ENCODE measurements around the gene ELANE.
"Not testable (repeated sequence)": the region's sequence is repeated elsewhere in the genome, so short reads cannot be mapped to it uniquely, and the experiment has no call there.

Gene ELANE

DNA sequence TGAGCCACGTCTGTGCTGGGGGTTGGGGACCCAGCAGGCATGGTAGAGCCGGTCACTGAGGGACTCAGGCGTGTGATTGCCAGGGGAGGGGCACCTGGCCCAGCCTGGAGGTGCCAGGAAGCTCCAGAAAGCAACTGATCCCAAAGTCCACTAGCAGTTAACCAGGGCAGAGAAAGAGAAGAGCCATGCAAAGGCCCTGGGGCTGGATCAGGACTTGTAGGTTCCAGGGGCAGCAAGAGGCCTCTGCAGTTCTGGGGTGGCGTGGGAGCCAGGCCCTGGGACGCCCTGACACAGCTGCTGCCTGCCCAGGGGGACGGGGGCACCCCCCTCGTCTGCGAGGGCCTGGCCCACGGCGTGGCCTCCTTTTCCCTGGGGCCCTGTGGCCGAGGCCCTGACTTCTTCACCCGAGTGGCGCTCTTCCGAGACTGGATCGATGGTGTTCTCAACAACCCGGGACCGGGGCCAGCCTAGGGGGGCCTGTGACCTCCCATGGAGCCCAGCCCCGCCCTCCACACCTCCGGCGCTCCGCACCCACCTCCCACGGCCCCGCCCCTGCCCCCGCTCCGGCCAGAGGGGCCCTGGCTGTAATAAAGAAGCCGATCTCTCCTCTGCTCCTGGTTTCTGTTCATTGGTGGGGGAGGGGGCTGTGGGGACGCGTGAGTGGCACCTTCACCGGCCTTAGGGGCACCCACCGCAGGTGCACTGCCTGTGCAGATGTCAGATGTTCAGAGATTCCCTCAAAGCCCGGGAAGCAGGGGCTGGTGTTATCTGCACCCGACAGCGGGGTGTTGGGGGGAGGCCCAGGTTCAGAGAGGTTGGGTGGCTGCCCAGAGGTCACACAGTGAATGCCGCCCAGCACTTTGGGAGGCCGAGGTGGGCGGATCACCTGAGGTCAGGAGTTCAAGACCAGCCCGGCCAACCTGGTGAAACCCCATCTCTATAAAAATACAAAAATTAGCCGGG is 20.4 kb upstream of the ELANE start:
- H3K4me3 ChIP-seq (replicated peaks; ENCODE audit: low read depth, low read length): no peak overlapping the region
- TF ChIP-seq, protein P1, sequence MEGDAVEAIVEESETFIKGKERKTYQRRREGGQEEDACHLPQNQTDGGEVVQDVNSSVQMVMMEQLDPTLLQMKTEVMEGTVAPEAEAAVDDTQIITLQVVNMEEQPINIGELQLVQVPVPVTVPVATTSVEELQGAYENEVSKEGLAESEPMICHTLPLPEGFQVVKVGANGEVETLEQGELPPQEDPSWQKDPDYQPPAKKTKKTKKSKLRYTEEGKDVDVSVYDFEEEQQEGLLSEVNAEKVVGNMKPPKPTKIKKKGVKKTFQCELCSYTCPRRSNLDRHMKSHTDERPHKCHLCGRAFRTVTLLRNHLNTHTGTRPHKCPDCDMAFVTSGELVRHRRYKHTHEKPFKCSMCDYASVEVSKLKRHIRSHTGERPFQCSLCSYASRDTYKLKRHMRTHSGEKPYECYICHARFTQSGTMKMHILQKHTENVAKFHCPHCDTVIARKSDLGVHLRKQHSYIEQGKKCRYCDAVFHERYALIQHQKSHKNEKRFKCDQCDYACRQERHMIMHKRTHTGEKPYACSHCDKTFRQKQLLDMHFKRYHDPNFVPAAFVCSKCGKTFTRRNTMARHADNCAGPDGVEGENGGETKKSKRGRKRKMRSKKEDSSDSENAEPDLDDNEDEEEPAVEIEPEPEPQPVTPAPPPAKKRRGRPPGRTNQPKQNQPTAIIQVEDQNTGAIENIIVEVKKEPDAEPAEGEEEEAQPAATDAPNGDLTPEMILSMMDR (IDR thresholded peaks at IDR 0.05; ENCODE audit: low read depth, low read length, missing control alignments): no peak
- DNase-seq (ENCODE audit: extremely low read depth, low read depth): no peak

DNA sequence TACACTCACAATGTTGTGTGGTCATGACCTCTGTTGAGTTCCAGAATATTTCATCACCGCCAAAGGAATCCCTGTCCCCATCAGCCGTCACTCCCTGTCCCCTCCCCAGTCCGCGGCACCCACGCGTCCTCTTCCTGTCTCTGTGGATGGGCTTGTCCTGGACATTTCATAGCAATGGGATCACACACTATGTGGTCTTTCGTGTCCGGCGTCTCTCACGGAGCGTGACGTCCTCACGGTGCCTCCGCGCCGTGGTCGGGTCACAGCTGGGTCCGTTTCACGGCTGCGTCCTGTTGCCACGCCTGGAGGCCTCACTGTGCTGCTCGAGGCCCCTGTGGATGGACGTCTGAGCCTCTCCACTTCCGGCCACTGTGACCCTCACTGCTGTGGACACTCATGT is 17.9 kb upstream of the ELANE start:
- TF ChIP-seq, protein P1 (IDR thresholded peaks at IDR 0.05; ENCODE audit: low read depth, low read length, missing control alignments): no peak
- H3K4me3 ChIP-seq (replicated peaks; ENCODE audit: low read depth, low read length): no peak overlapping the region
- no peak for DNase-seq (ENCODE audit: extremely low read depth, low read depth)

DNA sequence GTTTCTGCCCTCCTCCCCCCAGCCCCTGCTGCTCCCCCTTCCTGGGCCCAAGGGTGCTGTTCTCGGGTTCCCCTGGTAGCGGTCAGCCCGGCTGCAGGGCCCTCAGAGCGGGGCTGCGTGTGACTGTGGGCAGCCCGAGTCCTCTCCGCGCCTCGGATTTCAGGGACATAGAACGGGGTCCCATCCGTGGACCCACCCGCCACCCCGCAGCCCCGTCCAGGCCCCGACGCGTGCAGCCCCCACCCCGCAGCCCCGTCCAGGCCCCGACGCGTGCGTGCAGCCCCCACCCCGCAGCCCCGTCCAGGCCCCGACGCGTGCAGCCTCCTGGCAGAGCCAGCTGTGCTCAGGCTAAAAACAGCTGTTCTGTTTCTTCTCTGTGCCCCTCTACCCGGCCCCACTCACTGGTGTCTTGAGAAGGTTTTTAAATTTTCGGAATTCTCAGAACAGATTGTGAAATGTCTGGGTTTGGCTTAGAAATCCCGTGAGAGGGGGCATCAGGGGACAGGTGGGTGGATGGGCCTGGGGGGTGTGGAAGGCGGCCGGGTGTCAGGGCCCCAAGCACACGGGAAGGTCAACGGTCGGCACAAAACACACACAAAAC is 16.8 kb upstream of the ELANE start:
- DNase-seq (ENCODE audit: extremely low read depth, low read depth): no peak
- no peak overlapping the region for H3K4me3 ChIP-seq (replicated peaks; ENCODE audit: low read depth, low read length)
- TF ChIP-seq, protein P1 (IDR thresholded peaks at IDR 0.05; ENCODE audit: low read depth, low read length, missing control alignments): no peak

DNA sequence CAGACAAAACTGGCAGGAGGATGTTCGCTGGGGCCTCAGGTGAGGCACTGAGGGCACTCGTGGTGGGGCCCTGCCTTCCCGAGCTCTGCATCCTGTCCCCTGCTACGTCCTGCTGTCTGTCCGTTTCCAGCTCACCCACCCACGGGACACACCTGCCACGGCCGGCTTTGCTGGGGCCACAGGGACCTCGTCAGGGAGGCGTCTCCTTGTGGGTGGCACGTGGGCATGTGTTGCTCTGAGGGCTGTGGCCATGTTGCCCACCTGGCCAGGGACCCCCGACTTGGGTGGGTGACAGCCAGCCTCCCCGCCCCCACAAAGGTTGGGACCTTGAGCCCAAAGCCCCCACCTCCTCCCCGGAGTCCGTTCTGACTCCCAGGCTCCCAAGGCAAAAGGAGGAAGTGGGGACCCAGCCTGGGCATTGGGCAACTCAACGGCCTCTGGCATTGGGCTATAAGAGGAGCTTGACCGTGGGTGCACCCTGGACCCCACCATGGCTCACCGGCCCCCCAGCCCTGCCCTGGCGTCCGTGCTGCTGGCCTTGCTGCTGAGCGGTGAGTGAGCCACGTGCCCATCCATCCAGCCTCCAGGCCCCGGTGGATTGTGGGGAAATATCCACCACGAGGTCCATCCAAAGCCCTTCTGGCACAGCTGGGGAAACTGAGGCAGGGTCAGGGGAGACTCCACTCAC is 11.4 kb upstream of the ELANE start, which contains the start of gene PRTN3:
TSS of gene PRTN3 (plus strand) at position 481 of the 688 bp plus-strand sequence. CDS start at position 491, 10 bp downstream.
- TF ChIP-seq, protein P1 (IDR thresholded peaks at IDR 0.05; ENCODE audit: low read depth, low read length, missing control alignments): no peak
- no peak for DNase-seq (ENCODE audit: extremely low read depth, low read depth)
- no peak within 1 kb of the TSS for H3K4me3 ChIP-seq (replicated peaks; ENCODE audit: low read depth, low read length)

DNA sequence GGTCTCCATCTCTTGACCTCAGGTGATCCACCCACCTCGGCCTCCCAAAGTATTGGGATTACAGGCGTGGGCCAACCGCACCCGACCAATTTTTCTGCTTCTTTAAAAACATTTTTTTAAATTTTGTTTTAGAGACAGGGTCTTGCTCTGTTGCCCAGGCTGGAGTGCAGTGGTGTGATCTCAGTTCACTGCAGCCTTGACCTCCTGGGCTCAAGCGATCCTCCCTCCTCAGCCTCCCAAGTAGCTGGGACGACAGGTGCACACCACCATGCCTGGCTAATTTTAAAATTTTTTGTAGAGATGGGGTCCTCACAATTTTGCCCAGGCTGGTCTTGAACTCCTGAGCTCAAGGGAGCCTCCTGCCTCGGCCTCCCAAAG is 9.3 kb upstream of the ELANE start:
- not testable (repeated sequence) for H3K4me3 ChIP-seq (replicated peaks; ENCODE audit: low read depth, low read length)

DNA sequence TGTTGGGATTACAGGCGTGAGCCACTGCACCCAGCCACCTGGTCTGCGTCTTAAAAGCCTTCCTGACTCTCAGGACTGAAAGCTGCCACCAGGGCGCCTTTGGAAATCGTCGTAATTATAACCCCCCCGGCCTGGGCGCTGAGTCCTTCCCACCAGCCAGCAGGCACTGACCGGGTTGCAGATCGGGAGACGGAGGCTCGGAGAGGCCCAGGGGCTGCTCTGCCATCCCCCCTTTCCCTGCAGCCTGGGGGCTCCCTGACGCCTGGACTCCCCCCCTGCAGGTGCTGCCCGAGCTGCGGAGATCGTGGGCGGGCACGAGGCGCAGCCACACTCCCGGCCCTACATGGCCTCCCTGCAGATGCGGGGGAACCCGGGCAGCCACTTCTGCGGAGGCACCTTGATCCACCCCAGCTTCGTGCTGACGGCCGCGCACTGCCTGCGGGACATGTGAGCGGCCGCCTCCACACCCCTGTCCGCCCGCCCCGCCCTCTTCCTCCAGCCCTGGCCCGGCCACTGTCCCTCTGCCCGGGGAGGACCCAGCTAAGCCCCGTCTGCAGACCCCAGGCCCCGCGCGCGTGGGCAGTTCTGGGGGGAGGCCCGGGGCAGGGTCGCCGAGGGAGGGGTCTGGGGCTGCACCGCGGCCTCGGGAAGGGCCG is 8.8 kb upstream of the ELANE start:
- no peak for DNase-seq (ENCODE audit: extremely low read depth, low read depth)
- H3K4me3 ChIP-seq (replicated peaks; ENCODE audit: low read depth, low read length): no peak overlapping the region

More for the DNA sequence above, 9.3 kb upstream of the ELANE start:
- not testable (repeated sequence) for DNase-seq (ENCODE audit: extremely low read depth, low read depth)

More for the DNA sequence above, 8.8 kb upstream of the ELANE start:
- TF ChIP-seq, protein P1 (IDR thresholded peaks at IDR 0.05; ENCODE audit: low read depth, low read length, missing control alignments): no peak
